ENCODE results near the gene MPPED1. TPM values are rescaled to one million over a fixed set of nuclear protein-coding genes. Genes with fewer than 3 reads are reported as not detected.

MPPED1 gene
- total RNA-seq, 1 donor = not detected

GRCh38 chr22:43409046-43409445 lies 2.8 kb upstream of the MPPED1 start:
- no peak overlapping the region for H3K4me3 ChIP-seq (ENCODE audit: low read depth, low read length)
- TF ChIP-seq CTCF (IDR thresholded peaks at IDR 0.05; ENCODE audit: insufficient read depth, low read length) = no peak
- no peak for DNase-seq (ENCODE audit: low read depth)

DNA sequence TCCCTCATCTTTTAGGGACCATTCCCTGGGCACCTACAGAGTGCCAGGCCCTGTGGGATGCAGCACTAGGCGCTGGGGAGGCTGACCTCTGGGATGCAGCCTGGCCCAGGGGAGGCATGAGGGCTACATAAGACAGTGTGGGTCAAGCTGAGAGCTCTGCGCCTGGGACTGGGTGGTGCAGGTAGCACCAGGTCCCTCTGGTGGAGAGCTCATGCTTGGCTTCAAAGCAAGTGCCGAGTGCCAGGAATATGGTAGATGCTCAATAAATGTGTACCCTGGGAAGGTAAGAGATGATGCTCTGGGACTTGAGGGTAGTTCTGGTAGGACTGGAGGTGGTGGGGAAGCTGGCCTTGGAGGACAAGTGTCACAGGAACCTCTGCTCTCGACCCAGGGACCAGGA lies 2.0 kb upstream of the MPPED1 start:
- H3K4me3 ChIP-seq (ENCODE audit: low read depth, low read length) = no peak overlapping the region
- TF ChIP-seq CTCF (IDR thresholded peaks at IDR 0.05; ENCODE audit: insufficient read depth, low read length) = no peak
- no peak for DNase-seq (ENCODE audit: low read depth)

GRCh38 chr22:43411040-43411868 lies 560 bp upstream of the MPPED1 start:
- no peak for TF ChIP-seq CTCF (IDR thresholded peaks at IDR 0.05; ENCODE audit: insufficient read depth, low read length)
- no peak for DNase-seq (ENCODE audit: low read depth)
- no peak overlapping the region for H3K4me3 ChIP-seq (ENCODE audit: low read depth, low read length)

GRCh38 chr22:43412808-43413795 lies 1.3 kb downstream of the MPPED1 start:
- no peak overlapping the region for H3K4me3 ChIP-seq (ENCODE audit: low read depth, low read length)
- DNase-seq (ENCODE audit: low read depth) = no peak
- no peak for TF ChIP-seq CTCF (IDR thresholded peaks at IDR 0.05; ENCODE audit: insufficient read depth, low read length)

DNA sequence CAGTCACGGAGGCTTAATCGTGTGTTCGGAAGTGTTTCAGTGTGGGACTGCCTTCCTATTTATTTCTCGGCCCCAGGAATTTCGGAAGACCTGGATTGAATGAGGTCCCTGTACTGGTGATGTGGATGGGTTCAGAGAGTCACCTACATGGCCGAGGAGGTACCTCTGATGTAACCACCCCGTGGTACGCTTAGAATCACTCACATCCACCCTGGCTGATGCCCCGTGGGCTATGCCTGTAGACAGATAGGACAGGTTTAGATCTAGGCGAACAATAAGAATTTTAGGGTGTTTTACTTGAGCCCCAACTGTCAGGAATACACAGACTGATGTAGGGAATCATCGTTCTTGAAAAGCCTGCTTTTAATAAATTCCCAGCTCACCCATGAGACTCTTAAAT lies 2.0 kb downstream of the MPPED1 start:
- no peak for TF ChIP-seq CTCF (IDR thresholded peaks at IDR 0.05; ENCODE audit: insufficient read depth, low read length)
- DNase-seq (ENCODE audit: low read depth) = no peak
- H3K4me3 ChIP-seq (ENCODE audit: low read depth, low read length) = no peak overlapping the region

DNA sequence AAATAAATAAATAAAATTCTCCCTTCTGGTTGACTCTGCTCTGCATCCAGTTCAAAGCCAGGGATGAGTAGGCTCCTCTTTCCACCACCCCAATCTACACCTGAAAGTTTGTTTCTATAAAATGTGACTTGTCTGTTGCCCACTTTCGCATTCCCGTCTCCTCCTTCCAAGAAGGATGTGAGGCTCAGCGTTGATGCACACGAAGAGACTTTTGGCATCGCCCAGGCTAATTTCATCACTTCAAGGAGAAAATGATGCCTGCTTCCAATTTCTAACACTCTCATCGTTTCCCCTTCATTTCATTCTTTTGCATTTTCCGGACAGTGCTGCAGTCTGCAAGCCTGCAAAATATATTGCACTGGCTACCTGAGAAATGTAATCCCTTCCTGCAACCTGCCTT lies 3.9 kb downstream of the MPPED1 start:
- TF ChIP-seq CTCF (IDR thresholded peaks at IDR 0.05; ENCODE audit: insufficient read depth, low read length) = no peak
- H3K4me3 ChIP-seq (ENCODE audit: low read depth, low read length) = no peak overlapping the region
- DNase-seq (ENCODE audit: low read depth) = no peak

Measured in fibroblast of the aortic adventitia (primary cell).